ENCODE measurements around the gene DLG1.

Gene DLG1

DNA sequence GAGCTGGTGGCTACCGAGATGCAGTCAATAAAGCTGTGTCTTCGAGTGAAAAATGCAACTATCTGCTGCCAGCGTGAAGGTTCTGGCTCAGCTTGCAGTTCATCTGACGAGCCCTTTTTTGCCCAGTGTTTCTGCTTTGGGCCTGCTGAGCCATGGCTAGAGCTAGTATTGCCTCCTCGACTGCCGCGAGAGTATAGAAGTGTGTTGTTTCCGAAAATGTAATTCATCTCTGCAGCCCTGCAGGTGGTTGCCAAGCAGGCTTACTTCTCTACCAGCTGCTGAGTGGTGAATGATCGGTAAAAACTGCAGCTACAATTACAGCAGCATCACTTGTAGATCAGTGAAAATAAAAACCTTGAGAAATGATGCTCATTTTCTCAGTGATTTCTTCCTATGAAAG lies 114.8 kb downstream of the DLG1 start:
- in situ Hi-C loops (cut with HindIII; ENCODE audit: low sequenced_read_pairs) = no loop called here

DNA sequence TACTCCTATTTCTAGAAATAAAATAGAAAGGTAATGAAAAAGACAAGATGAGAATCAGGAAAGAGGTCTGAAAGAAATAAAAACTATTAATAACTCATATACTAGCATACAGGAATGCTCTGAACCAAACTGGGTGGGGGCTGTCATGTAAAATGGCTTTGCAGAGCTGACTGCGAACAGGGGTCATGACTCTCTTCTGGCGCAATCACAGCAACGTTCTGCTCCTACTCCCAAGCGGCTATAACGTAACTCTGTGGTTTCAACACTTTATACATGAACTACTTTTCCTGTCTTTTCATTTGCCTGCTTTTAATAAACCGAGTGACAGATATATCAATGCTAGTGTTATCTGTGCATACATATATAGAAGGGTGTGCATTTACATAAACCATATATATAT lies 116.7 kb downstream of the DLG1 start:
- in situ Hi-C loops (cut with HindIII; ENCODE audit: low sequenced_read_pairs) = no loop called here

DNA sequence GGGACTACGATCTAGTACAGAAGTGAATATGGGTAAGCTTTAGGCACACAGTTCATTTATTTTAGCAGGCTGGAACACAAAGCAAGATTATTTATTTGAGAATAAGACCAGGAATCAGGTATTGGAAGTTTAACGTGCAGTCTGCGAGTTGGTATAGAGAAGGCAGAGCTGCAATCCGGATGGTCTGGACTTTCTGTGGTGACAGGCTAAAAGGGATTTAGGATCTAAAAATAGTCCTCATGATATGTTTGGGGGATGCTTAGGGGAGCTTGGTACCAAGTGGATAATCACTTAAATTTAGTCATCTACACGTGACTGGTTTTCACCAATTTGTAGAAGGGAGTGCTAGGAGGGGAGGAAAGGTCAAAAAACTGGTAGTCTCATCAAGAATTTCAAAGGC lies 119.4 kb downstream of the DLG1 start:
- in situ Hi-C loops (cut with HindIII; ENCODE audit: low sequenced_read_pairs) = no loop called here

DNA sequence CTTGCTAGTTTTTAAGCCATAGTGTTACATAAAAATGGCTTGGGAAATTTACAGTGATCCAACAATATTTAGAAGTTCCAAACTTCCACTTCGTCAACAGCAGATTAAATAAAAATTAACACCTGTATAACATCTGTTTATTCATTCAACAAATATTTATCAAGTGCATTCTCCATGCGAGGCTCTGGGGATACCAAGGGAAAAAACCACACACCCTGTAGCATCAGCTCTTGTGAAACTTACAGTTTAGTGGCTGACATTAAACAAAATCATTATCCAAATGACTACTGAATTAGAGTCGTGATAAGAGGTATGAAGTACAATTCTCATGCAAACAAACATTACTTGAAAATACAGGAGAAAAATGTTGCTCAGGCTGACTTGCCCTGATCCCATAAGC lies 122.9 kb downstream of the DLG1 start:
- in situ Hi-C loops (cut with HindIII; ENCODE audit: low sequenced_read_pairs) = no loop called here

DNA sequence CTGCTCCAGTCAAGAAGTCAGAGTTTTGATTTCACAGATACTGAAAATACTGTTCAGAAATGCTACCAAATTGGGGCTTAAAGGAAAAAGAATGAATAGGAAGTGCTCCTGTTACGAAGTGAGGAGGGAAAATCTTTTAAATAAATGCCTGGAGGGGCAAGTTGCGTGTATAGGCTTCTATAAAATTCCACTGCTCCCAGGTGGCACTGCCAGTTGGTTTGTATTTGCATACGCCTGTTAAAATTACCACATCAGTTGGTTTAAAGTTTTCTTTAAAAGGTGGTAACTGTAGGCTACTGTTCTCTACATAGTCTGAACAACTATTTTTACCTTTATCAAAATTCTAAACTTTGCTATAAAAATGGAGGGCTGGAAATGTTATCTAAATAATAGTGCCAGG lies 123.5 kb downstream of the DLG1 start:
- in situ Hi-C loops (cut with HindIII; ENCODE audit: low sequenced_read_pairs) = no loop called here

DNA sequence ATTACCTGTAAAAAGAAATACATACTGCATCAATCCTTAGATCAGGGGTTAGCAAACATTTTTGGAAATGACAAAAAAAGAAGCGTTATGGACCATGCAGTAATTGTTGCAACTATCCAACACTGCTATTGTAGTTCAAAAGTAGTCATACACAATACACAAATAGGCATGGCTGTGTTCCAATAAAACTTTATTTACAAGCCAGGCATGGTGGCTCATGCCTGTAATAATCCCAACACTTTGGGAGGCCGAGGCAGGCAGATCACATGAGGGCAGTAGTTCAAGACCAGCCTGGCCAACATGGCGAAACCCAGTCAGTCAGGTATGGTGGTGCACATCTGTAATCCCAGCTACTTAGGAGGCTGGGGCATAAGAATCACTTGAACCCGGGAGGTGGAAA lies 124.8 kb downstream of the DLG1 start:
- in situ Hi-C loops (cut with HindIII; ENCODE audit: low sequenced_read_pairs) = no loop called here

DNA sequence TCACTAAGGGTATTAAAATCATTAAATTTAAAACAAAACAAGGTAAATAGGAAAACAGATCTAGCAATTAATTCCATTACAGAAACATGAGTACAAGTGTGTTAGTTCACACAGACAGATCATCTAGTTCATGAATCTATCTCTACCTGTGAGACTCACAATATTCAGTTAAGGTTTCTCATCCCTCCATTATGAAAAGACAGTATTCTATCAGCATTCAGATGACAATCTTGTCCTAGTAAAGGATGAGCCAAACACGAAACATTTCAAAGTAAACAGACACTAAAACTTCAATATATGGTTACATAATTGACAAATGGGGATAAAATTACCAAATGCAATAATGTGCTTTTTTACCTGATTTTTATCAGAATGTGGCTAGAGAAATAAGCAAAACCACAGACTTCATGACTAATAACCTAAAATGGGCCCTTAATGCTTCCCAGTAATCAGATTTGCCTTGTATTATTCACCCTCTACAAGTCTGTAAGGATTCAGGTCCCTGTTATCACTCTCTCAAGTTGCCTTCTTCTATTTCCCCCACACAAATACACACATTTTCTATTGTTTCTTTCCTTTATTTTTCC lies 126.8 kb downstream of the DLG1 start:
- in situ Hi-C loops (cut with HindIII; ENCODE audit: low sequenced_read_pairs) = no loop called here

DNA sequence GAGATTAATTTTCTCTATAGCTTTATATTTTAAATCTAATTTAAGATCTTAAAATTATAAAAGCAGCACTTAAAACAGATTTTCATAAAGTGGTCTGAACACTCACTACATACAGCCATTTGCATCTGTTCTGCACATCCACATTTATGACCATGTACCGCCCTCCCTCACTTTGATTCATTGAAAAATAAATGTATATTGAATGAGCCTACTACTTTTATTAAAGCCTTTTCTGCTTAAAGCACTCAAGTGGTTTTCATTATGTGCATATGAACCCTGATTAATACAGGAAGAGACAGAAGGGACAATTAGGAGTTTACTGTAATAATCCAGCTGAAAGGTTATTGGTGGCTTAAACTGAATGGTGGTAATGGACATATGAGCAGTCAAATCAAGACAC lies 129.4 kb downstream of the DLG1 start:
- in situ Hi-C loops (cut with HindIII; ENCODE audit: low sequenced_read_pairs) = no loop called here

DNA sequence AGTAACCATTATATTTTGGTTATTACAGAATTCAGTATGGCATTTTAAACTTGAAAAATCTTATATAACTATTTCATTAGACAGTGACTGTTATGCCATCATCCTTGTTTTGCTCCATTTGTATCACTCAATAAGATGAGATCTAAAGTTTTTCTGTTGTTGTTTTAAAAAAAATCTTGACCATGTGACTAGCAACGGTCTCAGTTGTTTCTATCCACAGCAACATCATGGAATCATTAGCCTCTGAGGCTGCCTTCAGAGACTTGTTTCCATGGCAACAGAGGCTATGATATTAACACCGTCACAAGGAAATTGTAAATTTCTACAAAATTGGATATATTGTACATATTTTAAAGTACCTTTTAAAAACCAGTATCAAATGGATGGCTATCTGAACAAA lies 129.8 kb downstream of the DLG1 start:
- in situ Hi-C loops (cut with HindIII; ENCODE audit: low sequenced_read_pairs) = no loop called here

DNA sequence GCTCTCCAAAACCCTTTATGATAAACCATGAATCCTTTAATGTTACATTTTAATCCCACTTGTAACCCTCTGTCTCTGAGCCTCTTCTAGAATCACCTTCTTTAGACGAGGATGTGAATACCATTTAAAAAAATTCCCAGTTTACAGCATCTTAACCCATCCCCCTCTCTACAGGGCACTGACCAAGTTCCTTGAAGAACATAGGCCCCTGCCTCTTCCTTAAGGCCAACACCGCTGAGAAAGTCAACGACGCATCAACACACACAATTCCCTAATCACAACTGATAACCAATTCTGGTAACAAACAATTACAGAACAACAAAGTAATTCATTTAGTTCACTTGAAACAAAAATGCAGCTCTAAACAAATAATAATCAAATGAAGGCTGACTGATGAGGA lies 130.3 kb downstream of the DLG1 start:
- in situ Hi-C loops (cut with HindIII; ENCODE audit: low sequenced_read_pairs) = no loop called here

DNA sequence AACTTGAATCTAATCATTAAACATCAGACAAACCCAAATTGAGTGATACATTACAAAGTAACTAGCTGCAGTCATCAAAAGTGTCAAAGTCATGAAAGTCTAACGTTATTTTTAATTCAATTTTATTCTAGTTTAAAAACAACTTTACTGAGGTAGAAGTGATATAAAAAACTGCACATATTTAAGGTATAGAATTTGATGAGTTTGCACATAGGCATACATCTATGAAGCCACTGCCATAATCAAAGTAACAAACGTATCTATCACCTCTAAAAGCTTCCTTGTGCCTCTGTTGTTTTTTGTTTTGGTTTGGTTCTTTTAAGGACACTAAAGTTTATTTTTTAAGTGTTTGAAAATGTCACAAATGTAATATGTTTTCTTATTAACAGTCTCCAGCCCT lies 130.9 kb downstream of the DLG1 start:
- in situ Hi-C loops (cut with HindIII; ENCODE audit: low sequenced_read_pairs) = no loop called here

DNA sequence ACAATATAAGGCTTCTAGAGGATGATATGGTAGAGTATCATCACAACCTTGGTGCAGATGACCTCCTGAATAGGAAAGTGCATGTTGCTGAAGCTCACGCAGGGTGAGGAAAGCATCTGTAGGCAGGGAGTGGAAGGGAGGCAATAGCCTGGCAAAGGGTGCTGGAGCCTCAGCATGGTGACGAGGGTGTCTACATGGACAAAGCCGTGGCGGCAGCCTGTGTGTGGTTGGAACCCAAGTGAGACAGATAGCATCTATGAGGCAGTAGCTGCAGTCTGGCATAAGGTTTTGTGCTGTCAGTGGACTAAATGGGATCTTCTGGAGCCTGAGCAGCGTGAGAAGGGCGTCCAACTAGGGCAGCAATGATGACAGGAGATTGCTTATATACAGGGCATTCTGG lies 132.5 kb downstream of the DLG1 start:
- in situ Hi-C loops (cut with HindIII; ENCODE audit: low sequenced_read_pairs) = no loop called here

DNA sequence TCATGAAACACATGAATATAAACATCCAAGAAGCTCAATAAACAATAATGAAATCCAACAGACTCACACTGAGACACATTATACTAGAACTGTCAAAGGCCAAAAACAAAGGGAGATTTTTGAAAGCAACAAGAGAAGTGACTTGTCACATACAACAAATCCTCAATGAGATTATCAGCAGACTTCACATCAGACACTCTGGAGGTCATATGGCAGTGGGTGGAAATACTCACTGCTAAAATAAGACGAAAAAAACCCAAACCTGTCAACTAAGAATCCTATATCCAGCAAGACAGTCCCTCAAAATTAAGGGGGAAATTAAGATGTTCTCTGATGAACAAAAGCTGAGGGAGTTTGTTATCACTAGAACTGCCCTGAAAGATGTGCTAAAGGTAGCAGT lies 143.4 kb downstream of the DLG1 start:
- in situ Hi-C loops (cut with HindIII; ENCODE audit: low sequenced_read_pairs) = no loop called here

DNA sequence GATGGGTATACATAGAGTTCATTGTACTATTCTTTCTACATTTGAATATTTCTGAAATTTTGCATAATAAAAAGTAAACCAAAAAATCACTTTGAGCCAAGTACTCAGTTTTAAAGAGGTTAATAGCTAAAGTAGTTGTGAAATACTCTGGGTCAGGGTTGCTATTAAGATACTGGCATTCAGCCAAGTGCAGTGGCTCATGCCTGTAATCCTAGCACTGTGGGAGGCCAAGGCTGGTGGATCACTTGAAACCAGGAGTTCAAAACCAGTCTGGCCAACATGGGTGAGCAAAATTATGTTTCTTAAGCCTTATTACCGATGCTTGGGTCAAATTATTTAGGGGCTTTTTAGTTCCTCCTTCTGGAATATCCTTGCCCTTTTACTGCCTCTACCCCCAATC lies 146.8 kb downstream of the DLG1 start:
- in situ Hi-C loops (cut with HindIII; ENCODE audit: low sequenced_read_pairs) = no loop called here

DNA sequence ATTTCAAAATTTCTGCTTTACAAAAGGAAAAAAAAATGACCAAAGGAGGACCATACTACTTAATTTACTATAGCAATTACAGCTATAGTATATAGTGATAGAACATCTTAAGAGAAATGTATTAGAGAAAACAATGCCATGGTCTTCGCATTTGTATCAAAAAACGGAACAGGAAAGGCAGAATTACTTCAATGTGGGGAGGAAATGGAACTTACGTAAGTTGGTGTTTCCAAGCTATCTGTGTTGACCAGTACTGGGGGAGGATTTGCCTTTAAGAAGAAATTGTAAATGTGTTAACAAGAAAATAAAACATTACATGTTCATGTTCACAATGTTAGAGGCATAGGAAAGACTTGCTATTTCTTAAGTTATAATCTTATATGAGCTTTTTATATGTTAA lies 148.9 kb downstream of the DLG1 start:
- in situ Hi-C loops (cut with HindIII; ENCODE audit: low sequenced_read_pairs) = no loop called here

DNA sequence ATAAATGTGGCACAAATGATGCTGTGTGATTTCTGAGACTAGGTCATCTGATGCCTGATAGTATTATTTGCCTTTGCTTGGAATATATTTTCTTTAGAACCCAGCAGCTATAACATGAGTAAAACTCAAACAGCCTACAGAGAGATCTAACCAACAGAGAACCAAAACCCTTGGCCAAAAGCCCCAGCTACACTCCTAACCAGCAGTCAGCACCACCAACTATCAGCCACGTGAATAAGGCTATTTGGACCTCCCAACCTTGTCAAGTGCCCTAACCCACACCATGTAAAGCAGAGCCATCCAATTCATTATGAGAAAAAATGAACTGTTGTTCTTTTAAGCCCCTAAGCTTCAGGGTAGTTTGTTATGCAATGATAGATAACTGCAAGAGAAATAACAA lies 154.2 kb downstream of the DLG1 start:
- in situ Hi-C loops (cut with HindIII; ENCODE audit: low sequenced_read_pairs) = no loop called here

DNA sequence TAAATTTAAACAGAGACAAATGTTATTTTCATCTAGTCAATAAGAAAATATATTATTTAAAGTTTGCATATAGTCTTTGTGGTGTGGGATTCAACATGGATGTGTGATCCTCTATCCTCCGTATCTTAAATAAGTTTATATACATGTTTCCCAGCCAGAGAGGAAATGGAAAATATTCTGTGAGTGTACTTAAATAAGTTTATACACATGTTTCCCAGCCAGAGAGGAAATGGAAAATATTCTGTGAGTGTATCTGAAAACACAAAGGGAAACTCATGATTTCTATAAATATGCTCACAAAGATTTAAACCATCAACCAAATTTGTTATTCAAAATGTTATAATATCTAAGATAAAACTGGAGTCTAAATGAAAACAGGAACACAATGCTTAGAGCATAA lies 158.8 kb downstream of the DLG1 start:
- in situ Hi-C loops (cut with HindIII; ENCODE audit: low sequenced_read_pairs) = no loop called here

DNA sequence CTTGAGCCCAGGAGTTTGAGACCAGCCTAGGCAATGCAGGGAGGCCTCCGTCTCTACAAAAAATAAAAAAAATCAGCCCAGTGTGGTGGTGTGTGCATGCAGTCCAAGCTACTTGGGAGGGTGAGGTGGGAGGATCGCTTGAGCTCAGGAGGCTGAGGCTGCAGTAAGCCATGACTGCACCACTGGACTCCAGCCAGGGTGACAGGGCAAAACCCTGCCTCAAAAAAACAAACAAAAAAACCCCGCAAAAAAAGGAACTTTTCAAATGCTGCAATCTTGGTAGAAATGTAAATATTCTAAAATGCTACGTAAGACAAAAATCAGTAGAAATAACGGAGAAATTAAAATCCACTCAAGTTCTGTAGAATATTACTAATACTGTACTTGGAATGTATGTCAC lies 160.7 kb downstream of the DLG1 start:
- in situ Hi-C loops (cut with HindIII; ENCODE audit: low sequenced_read_pairs) = no loop called here

DNA sequence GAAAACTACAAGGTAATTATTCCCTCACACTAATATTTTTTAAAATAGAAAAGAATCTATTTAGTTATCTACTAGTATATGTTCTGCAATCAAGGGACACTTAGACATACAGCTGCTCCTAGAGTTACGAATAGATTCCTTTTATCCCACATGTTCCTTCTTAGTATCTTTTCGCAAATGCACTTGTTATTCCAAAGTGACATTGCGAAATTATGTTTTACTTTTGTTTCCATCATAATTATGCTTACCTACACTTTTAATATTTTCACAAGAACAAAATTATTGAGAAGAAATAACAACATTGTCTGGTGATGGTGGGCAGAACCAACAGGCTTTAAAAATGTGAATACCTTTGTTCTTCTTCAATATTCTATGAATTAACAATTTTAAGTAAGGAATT lies 161.7 kb downstream of the DLG1 start:
- in situ Hi-C loops (cut with HindIII; ENCODE audit: low sequenced_read_pairs) = no loop called here

DNA sequence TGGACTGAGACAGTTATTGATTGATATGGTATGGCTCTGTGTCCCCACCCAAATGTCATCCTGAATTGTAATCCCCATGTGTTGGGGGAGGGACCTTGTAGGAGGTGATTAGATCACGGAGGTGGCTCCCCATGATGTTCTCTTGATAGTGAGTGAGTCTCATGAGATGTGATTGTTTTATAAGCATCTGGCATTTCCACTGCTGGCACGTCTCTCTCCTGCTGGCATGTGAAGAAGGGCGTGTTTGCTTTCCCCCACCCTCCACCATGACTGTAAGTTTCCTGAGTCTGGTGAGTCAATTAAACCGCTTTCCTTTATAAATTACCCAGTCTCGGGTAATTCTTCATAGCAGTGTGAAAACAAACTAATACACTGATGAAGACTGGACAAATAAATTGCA lies 163.2 kb downstream of the DLG1 start:
- in situ Hi-C loops (cut with HindIII; ENCODE audit: low sequenced_read_pairs) = no loop called here

DNA sequence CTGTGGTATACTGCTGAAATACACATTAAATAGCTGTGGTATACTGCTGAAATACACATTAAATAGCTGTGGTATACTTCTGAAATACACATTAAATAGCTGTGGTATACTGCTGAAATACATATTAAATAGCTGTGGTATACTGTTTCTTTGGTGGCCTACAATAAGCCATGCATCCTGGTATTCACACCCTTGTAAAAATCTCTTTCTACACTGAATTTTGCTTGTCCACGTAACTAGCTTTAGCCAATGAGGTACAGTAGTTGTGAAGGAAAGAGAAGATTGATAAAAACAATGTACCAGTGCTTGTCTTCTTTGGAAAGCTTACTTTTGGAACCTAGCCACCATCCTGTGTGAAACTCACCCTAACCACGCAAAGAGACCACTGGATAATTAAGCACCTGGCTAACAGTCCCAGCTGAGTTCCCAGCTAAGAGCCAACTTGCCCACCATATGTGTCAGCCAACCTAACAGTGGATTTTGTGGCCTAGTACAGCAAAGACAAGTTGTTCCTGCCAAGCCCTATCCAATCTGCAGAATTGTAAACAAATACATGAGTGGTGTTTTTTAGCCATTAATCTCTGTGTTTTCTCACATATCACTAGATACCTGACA lies 165.4 kb downstream of the DLG1 start:
- in situ Hi-C loops (cut with HindIII; ENCODE audit: low sequenced_read_pairs) = no loop called here

DNA sequence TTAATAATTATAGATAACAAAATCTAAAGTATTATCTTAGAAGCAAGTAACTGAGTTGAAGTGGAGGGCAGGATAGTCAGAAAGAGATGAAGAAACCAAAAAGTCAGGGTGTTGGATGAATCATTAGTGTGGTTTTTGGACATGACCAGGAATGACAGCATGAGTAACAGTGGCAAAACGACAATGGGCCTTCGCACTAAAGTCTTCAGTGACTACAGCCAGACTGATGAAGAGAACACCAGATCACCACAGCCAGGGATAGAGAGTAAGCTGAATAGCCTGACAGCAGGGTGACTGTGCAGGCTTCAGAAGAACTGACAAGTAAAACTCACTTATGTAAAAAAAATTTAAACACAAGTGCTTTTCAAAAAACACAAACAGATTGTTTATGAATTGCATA lies 172.8 kb downstream of the DLG1 start:
- in situ Hi-C loops (cut with HindIII; ENCODE audit: low sequenced_read_pairs) = no loop called here

DNA sequence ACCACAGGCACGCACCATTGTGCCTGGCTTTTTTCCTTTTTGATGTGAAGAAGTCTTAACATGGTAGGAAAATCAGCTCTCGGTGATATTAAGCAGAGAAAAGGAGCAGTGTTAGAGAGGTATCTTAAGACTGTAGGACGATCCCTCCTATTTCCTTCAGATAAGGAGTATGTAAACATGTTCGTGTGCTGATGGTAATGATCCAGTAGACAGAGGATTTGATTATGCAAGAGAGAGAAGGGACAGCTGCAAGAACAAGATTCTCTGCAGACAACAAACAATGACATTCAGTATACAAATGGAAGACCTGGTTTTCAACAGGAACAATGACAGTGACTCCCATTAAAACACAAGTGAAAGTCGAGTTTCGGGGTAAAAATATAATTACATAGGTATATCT lies 173.7 kb downstream of the DLG1 start:
- in situ Hi-C loops (cut with HindIII; ENCODE audit: low sequenced_read_pairs) = no loop called here

All from endothelial cell of hepatic sinusoid (primary cell).